MM.1S (cell line): Measurements from ENCODE around the gene PDE6B.

ENCODE experiments used
- DNase-seq: peaks from one replicate; pipeline ENCODE4 v3.0.0-alpha.2; 2015
- H2AFZ ChIP-seq: fragments of 300-600 bp; sonication (generic); 2 replicates; pipeline ENCODE4 v1.6.0; 2016; ENCODE audit warnings: antibody characterized with exemption, low read length
- H3F3A ChIP-seq: fragments of 300-600 bp; sonication (generic); 2 replicates; pipeline ENCODE4 v1.6.1; 2016; ENCODE audit warnings: mild to moderate bottlenecking, antibody characterized with exemption, low read length, moderate library complexity, mixed read lengths; ENCODE audit not compliant: insufficient read depth
- H3K27ac ChIP-seq: fragments of 300-600 bp; sonication (generic); 2 replicates; pipeline ENCODE4 v1.5.1; 2016; ENCODE audit warnings: mild to moderate bottlenecking, low read length
- H3K27me3 ChIP-seq: fragments of 300-600 bp; sonication (generic); replicated peaks from 2 replicates; pipeline ENCODE4 v1.6.0; 2016; ENCODE audit warnings: low read length; ENCODE audit not compliant: insufficient read depth
- H3K36me3 ChIP-seq: fragments of 300-600 bp; sonication (generic); replicated peaks from 2 replicates; pipeline ENCODE4 v1.6.1; 2016; ENCODE audit warnings: mild to moderate bottlenecking, low read length, mixed read lengths; ENCODE audit not compliant: insufficient read depth
- H3K4me1 ChIP-seq: fragments of 300-600 bp; sonication (generic); 2 replicates; pipeline ENCODE4 v1.6.1; 2016; ENCODE audit warnings: low read length, mixed read lengths
- H3K4me2 ChIP-seq: fragments of 300-600 bp; sonication (generic); 2 replicates; pipeline ENCODE4 v1.6.0; 2016; ENCODE audit warnings: low read depth, low read length
- H3K4me3 ChIP-seq: fragments of 300-600 bp; sonication (generic); 2 replicates; pipeline ENCODE4 v1.5.1; 2016; ENCODE audit warnings: low read length, mixed read lengths
- H3K79me2 ChIP-seq: fragments of 300-600 bp; sonication (generic); 2 replicates; pipeline ENCODE4 v1.6.1; 2016; ENCODE audit warnings: mixed run types, low read length, mixed read lengths
- H3K9ac ChIP-seq: fragments of 300-600 bp; sonication (generic); 2 replicates; pipeline ENCODE4 v1.6.1; 2016; ENCODE audit warnings: low read length, mixed read lengths
- H3K9me2 ChIP-seq: fragments of 300-600 bp; sonication (generic); replicated peaks from 2 replicates; pipeline ENCODE4 v1.6.1; 2016; ENCODE audit warnings: mild to moderate bottlenecking, low read length, mixed read lengths; ENCODE audit not compliant: insufficient read depth
- H3K9me3 ChIP-seq: fragments of 300-600 bp; sonication (generic); replicated peaks from 2 replicates; pipeline ENCODE4 v1.6.1; 2016; ENCODE audit warnings: mild to moderate bottlenecking, low read length, mixed read lengths; ENCODE audit not compliant: insufficient read depth
- H4K20me1 ChIP-seq: fragments of 300-600 bp; sonication (generic); 2 replicates; pipeline ENCODE4 v1.6.1; 2016; ENCODE audit warnings: mild to moderate bottlenecking, low read length, moderate library complexity, mixed read lengths; ENCODE audit not compliant: insufficient read depth
- CTCF ChIP-seq: fragments of 300-600 bp; sonication (generic); IDR thresholded peaks from 2 replicates; pipeline ENCODE4 v1.5.1; 2016; ENCODE audit warnings: antibody characterized with exemption, low read length, mixed read lengths
- EZH2 ChIP-seq: fragments of 300-600 bp; sonication (generic); optimal IDR thresholded peaks from 2 replicates; pipeline ENCODE3; 2017; ENCODE audit warnings: low read depth, mild to moderate bottlenecking, antibody characterized with exemption, low read length, mixed read lengths
- EZH2phosphoT487 ChIP-seq: fragments of 300-600 bp; sonication (generic); IDR thresholded peaks from 2 replicates; pipeline ENCODE4 v1.6.1; 2018; ENCODE audit warnings: antibody characterized with exemption, low read length

Gene PDE6B

GRCh38 chr4:709348-709747 is 84.0 kb downstream of the PDE6B start:
- no peak overlapping the region for H2AFZ ChIP-seq
- no peaks in the 10 kb centered on the region for H4K20me1 ChIP-seq
- H3K4me3 ChIP-seq, result no peak overlapping the region
- H3K9me2 ChIP-seq, result no peaks in the 10 kb centered on the region
- H3K9me3 ChIP-seq, result no peaks in the 10 kb centered on the region
- H3K36me3 ChIP-seq, result no peaks in the 10 kb centered on the region
- H3K4me2 ChIP-seq, result no peak overlapping the region
- H3F3A ChIP-seq, result no peaks in the 10 kb centered on the region
- H3K27ac ChIP-seq, result no peak overlapping the region
- no peak overlapping the region for H3K9ac ChIP-seq
- no peaks in the 10 kb centered on the region for H3K4me1 ChIP-seq
- no peaks in the 10 kb centered on the region for H3K27me3 ChIP-seq
- DNase-seq, result no peak
- TF ChIP-seq CTCF (no peak), EZH2phosphoT487 (no peak), EZH2 (no peak)
- H3K79me2 ChIP-seq, result no peaks in the 10 kb centered on the region

DNA sequence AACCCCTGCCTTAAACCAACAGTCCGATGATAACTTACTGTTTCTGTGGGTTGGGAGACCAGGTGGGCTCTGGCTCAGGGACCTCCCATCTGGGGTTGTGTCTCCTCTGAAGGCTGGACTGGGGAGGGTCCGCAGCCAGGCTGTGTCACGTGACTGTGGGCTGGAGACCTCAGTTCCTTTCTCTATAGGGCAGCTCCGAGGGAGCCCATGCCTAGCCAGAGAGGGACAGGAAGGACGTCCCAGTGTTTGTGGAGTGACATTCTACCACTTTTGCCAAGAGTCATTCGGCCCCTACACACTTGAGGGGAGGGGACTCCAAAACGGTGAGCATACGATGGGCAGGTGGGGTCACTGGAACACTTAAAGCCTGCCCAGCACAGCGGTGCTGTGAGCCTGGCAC is 84.7 kb downstream of the PDE6B start:
- Histone ChIP-seq H3K79me2 (no peaks in the 10 kb centered on the region), H3K9ac (no peak overlapping the region), H3K4me1 (no peaks in the 10 kb centered on the region), H3K9me2 (no peaks in the 10 kb centered on the region), H3K9me3 (no peaks in the 10 kb centered on the region), H3K36me3 (no peaks in the 10 kb centered on the region), H3K4me2 (no peak overlapping the region), H3K4me3 (no peak overlapping the region), H4K20me1 (no peaks in the 10 kb centered on the region), H3K27ac (no peak overlapping the region), H2AFZ (no peak overlapping the region), H3K27me3 (no peaks in the 10 kb centered on the region), H3F3A (no peaks in the 10 kb centered on the region)
- TF ChIP-seq EZH2 (no peak), CTCF (no peak)
- DNase-seq, result no peak

- H3K27me3 ChIP-seq, result no peaks in the 10 kb centered on the region
- H3K36me3 ChIP-seq, result no peaks in the 10 kb centered on the region
- no peaks in the 10 kb centered on the region for H3F3A ChIP-seq
- no peaks in the 10 kb centered on the region for H4K20me1 ChIP-seq
- no peak overlapping the region for H3K27ac ChIP-seq
- no peaks in the 10 kb centered on the region for H3K9me2 ChIP-seq
- H2AFZ ChIP-seq, result no peak overlapping the region
- no peaks in the 10 kb centered on the region for H3K4me1 ChIP-seq
- H3K79me2 ChIP-seq, result no peaks in the 10 kb centered on the region
- no peaks in the 10 kb centered on the region for H3K9me3 ChIP-seq
- no peak overlapping the region for H3K4me3 ChIP-seq
- no peak overlapping the region for H3K4me2 ChIP-seq
- DNase-seq, result no peak
- H3K9ac ChIP-seq, result no peak overlapping the region
- no peak for TF ChIP-seq EZH2
- TF ChIP-seq CTCF, result no peak
- no peak for TF ChIP-seq EZH2phosphoT487
These were observed 85.5 kb downstream of the PDE6B start for GRCh38 chr4:710916-711315.
